A673 (cell line): ENCODE data around the gene PLEK2. TPM values are rescaled to one million over a fixed set of nuclear protein-coding genes. Genes with fewer than 3 reads are reported as not detected.

Experiments used
- BruUV-seq: library from RNA; stranded (reverse); fragments of 400-500 nt; replicated peaks from 2 replicates; lab custom pipeline; 2021; lab: Mats Ljungman, UMichigan
- CTCF ChIA-PET: fragments of 300-600 bp; sonication (Branson Sonifier 250); formaldehyde crosslinking; loops from one replicate; lab custom pipeline; 2022; ENCODE audit warnings: antibody characterized with exemption; lab: Charles Lee
- POLR2A ChIA-PET: fragments of 300-600 bp; sonication (Branson Sonifier 250); formaldehyde crosslinking; loops from one replicate; lab custom pipeline; 2022; ENCODE audit warnings: antibody characterized with exemption; ENCODE audit not compliant: low non-redundant PET; lab: Charles Lee
- DNase-seq: peaks from one replicate; pipeline ENCODE4 v3.0.0-alpha.2; 2015; ENCODE audit warnings: low spot score
- H3K27ac ChIP-seq: fragments of 200-600 bp; sonication (generic); 2 replicates; pipeline ENCODE4 v1.5.1; 2016; ENCODE audit warnings: mixed run types, low read depth, mild to moderate bottlenecking, mixed read lengths, antibody characterized with exemption, low read length; ENCODE audit not compliant: poor library complexity, severe bottlenecking
- H3K27me3 ChIP-seq: fragments of 200-600 bp; sonication (generic); replicated peaks from 2 replicates; pipeline ENCODE4 v1.6.1; 2017; ENCODE audit warnings: mixed run types, low read depth, mild to moderate bottlenecking, mixed read lengths, antibody characterized with exemption, low read length; ENCODE audit not compliant: insufficient read depth, poor library complexity
- H3K36me3 ChIP-seq: fragments of 200-600 bp; sonication (generic); 2 replicates; pipeline ENCODE4 v1.6.1; 2016; ENCODE audit warnings: mixed run types, mild to moderate bottlenecking, mixed read lengths, antibody characterized with exemption, low read length; ENCODE audit not compliant: insufficient read depth, poor library complexity, severe bottlenecking
- H3K4me1 ChIP-seq: fragments of 200-600 bp; sonication (generic); 2 replicates; pipeline ENCODE4 v1.6.1; 2017; ENCODE audit warnings: mixed run types, mild to moderate bottlenecking, mixed read lengths, antibody characterized with exemption, low read length; ENCODE audit not compliant: insufficient read depth, poor library complexity, severe bottlenecking
- H3K4me3 ChIP-seq: fragments of 200-600 bp; sonication (generic); 2 replicates; pipeline ENCODE4 v1.5.1; 2016; ENCODE audit warnings: low read depth, mixed run types, mild to moderate bottlenecking, mixed read lengths, low read length; ENCODE audit not compliant: poor library complexity, severe bottlenecking
- H3K9me3 ChIP-seq: fragments of 200-600 bp; sonication (generic); 2 replicates; pipeline ENCODE4 v1.6.1; 2016; ENCODE audit warnings: mixed run types, low read depth, mild to moderate bottlenecking, mixed read lengths, antibody characterized with exemption, low read length; ENCODE audit not compliant: poor library complexity, severe bottlenecking
- CTCF ChIP-seq: fragments of 300-800, 200-600 bp; sonication (generic); conservative IDR thresholded peaks from 2 replicates; pipeline ENCODE4 v1.5.1; 2017; ENCODE audit warnings: low read depth, mild to moderate bottlenecking, antibody characterized with exemption, low read length, moderate library complexity, mixed read lengths
- EZH2 ChIP-seq: fragments of 200-600 bp; sonication (generic); IDR thresholded peaks from 2 replicates; pipeline ENCODE4 v1.6.1; 2017; ENCODE audit warnings: borderline replicate concordance, low read depth, mild to moderate bottlenecking, mixed read lengths, antibody characterized with exemption, low read length; ENCODE audit not compliant: poor library complexity, severe bottlenecking
- intact Hi-C: fragments of 100-400 bp; cut with micrococcal nuclease; formaldehyde crosslinking; loops from one replicate; pipeline ENCODE4 v1.10.0; 2022; ENCODE audit not compliant: unreplicated experiment
- total RNA-seq: library from RNA; stranded (reverse); gene quantifications from 2 replicates; pipeline ENCODE4 v1.2.3, GENCODE V29; 2021

The PLEK2 gene
- total RNA-seq, 1 experiment from 2014 or later, result 6.8 TPM

- DNase-seq, result no peak
- no peak overlapping the region for H3K27ac ChIP-seq
- no peak for TF ChIP-seq CTCF
- TF ChIP-seq EZH2, result no peak
- H3K9me3 ChIP-seq, result no peaks in the 10 kb centered on the region
- no peaks in the 10 kb centered on the region for H3K36me3 ChIP-seq
- POLR2A ChIA-PET, result no interaction called here
- no peak overlapping the region for H3K4me3 ChIP-seq
- intact Hi-C loops, result no loop called here
- BruUV-seq, result no TSS peak
- CTCF ChIA-PET, result interaction anchor here (0.7 kb wide), 1 partner anchor 57 kb away, joined by 3 read pairs; no protein-coding TSS in a partner anchor
- no peaks in the 10 kb centered on the region for H3K4me1 ChIP-seq
- no peaks in the 10 kb centered on the region for H3K27me3 ChIP-seq
Measured at GRCh38 chr14:67405771-67406170, 6.2 kb downstream of the PLEK2 start.

- Histone ChIP-seq H3K27ac (no peak overlapping the region), H3K4me3 (no peak overlapping the region), H3K36me3 (no peaks in the 10 kb centered on the region), H3K9me3 (no peaks in the 10 kb centered on the region), H3K27me3 (no peaks in the 10 kb centered on the region), H3K4me1 (no peaks in the 10 kb centered on the region)
- intact Hi-C loops, result no loop called here
- DNase-seq, result no peak
- TF ChIP-seq CTCF (no peak), EZH2 (no peak)
- CTCF ChIA-PET, result no interaction called here
- POLR2A ChIA-PET, result no interaction called here
- no TSS peak for BruUV-seq
Measured at GRCh38 chr14:67400434-67400833, 11.5 kb downstream of the PLEK2 start.

GRCh38 chr14:67397536-67397935 lies 14.4 kb downstream of the PLEK2 start:
- CTCF ChIA-PET, result no interaction called here
- H3K27ac ChIP-seq, result no peak overlapping the region
- DNase-seq, result no peak
- H3K4me3 ChIP-seq, result no peak overlapping the region
- no TSS peak for BruUV-seq
- no peaks in the 10 kb centered on the region for H3K9me3 ChIP-seq
- H3K27me3 ChIP-seq, result no peaks in the 10 kb centered on the region
- H3K4me1 ChIP-seq, result no peaks in the 10 kb centered on the region
- intact Hi-C loops, result no loop called here
- POLR2A ChIA-PET, result interaction anchor here (0.6 kb wide), 1 partner anchor 8 kb away, joined by 3 read pairs; no protein-coding TSS in a partner anchor
- TF ChIP-seq CTCF (no peak), EZH2 (no peak)
- no peaks in the 10 kb centered on the region for H3K36me3 ChIP-seq
